Right lobe of liver (tissue), 4 donors: ENCODE results near the gene TAS2R60.

Experiments
- POLR2A ChIP-seq: fragments of 450-650 bp; IDR thresholded peaks from one replicate; pipeline ENCODE4 v1.6.1; 2017; ENCODE audit warnings: antibody characterized with exemption, mild to moderate bottlenecking
- TF ChIP-seq, protein P1 (sequence below), 4 donors: fragments of 200-600 bp in 3 of 4; fragments of 450-650 bp in 1 of 4; IDR thresholded peaks; one replicate each; pipeline versions ENCODE4 v1.5.1 to v1.8.0; 2016 to 2022; ENCODE audit warnings: antibody characterized with exemption in 4 of 4, mild to moderate bottlenecking in 2 of 4
- donor health status: DM: no; HTN: no; CAD: no.
- donor health status: DM: no; HTN: no; CAD: no.
- donor health status: DM: no; HTN: yes; CAD: no.

DNA sequence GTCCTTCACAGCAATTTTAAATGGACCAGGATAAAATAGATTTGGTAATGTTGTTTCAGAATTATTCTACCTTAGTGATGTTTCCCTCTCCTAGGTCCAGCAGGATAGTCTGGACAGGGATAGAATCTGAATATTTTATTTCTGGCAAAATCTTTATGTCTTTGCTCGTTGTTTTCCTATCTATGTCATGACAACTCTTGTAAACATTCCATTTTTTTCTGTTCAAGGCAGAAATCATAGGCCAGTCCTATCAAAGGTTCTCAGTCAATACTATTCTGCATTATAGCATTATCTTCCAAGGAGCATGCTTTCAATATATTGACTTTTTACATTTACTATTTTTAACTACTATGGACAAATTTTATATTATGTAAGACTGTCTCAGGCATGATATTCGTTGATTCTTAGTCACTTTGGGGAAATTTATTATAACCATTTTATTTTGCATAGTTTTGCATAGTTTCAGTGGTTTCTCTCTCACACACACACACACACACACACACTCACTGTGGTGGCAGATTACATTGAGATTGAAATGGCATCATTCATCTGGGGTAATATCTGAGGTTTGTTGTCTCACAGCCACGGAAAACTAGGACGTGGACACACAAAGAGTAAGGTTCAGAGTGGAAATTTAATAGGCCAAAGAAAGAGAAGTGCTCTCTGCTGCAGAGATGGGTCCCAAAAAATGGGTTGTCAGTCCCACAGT lies 17.2 kb downstream of the TAS2R60 start:
- TF ChIP-seq, protein P1, sequence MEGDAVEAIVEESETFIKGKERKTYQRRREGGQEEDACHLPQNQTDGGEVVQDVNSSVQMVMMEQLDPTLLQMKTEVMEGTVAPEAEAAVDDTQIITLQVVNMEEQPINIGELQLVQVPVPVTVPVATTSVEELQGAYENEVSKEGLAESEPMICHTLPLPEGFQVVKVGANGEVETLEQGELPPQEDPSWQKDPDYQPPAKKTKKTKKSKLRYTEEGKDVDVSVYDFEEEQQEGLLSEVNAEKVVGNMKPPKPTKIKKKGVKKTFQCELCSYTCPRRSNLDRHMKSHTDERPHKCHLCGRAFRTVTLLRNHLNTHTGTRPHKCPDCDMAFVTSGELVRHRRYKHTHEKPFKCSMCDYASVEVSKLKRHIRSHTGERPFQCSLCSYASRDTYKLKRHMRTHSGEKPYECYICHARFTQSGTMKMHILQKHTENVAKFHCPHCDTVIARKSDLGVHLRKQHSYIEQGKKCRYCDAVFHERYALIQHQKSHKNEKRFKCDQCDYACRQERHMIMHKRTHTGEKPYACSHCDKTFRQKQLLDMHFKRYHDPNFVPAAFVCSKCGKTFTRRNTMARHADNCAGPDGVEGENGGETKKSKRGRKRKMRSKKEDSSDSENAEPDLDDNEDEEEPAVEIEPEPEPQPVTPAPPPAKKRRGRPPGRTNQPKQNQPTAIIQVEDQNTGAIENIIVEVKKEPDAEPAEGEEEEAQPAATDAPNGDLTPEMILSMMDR (IDR thresholded peaks at IDR 0.05) = no peak
- TF ChIP-seq POLR2A = no peak
